Posterior vena cava (tissue), 2 donors: ENCODE results near the gene OLR1. TPM values are rescaled to one million over a fixed set of nuclear protein-coding genes. Genes with fewer than 3 reads are reported as not detected.

Experiments
- DNase-seq: peaks from one replicate; pipeline ENCODE4 v3.0.0-alpha.2; 2020; ENCODE audit warnings: low spot score
- intact Hi-C, 2 donors: fragments of 100-400 bp; cut with DNase I; formaldehyde crosslinking; loops; one replicate each; pipeline versions ENCODE4 v1.14.1 to v1.14.2; 2022 to 2023
- total RNA-seq, 2 donors: library from RNA; stranded (reverse); fragmentation: NEBNext Ultra II Directional; extraction: Animal tissue kit (Norgen Biotek cat#: 25700); gene quantifications; one replicate each; pipeline ENCODE4 v1.2.1, GENCODE V29; 2021
- donor health status: DM: yes; HTN: yes; CAD: no.
- donor health status: DM: yes; HTN: yes; CAD: no.

The OLR1 gene
- total RNA-seq, 2 donors from 2014 or later = 0.71 TPM; not detected in 1

DNA sequence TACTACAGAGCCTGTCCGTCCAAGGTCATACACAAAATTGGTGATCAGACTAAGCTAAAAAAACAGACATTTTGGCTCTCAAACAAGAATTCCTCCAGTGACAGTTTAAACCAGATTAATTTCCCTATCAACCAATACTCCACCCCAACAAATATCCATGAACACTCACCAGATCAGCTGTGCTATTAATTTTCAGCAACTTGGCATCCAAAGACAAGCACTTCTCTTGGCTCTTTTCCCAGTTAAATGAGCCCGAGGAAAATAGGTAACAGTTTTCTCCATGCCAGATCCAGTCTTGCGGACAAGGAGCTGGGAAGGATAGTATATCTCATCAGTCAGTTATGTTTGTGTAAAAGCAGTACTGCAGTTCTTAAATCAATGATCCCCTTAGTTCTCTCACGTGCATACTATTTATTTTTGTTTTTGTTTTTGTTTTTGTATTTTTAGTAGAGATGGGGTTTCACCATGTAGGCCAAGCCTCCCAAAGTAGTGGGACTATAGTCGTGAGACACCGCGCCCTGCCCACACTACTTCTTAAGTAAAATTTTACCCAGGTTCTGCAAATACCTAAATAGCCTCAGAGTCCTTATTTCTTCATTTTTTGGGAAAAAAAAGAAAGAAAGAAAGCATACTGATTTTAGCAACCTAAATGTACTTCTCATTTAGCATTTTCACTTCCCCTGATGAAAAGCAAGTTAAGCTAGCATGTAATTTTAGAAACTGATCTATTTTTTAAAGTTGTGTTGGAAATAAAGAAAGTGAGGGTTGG is 11.1 kb downstream of the OLR1 start:
- intact Hi-C loops = no loop called here
- DNase-seq = no peak

DNA sequence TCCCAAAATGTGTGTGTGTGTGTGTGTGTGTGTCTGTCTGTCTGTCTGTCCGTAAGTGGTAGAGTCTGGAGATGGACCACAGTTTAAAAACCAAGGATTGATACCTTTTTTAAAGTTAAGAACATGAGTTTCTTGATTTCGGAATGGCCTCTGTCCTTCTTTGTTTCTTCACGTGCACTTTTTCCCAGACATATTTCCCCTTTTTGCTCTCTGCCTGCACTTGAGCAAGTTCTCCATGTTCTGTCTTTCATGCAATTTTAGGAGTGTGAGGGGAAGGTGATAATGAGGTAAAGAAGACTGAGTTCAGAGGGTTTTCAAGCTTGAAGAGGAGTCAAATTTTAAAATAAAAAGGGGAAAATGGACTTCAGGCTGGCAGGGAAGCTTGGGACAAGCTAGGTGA is 12.7 kb downstream of the OLR1 start:
- intact Hi-C loops = no loop called here
- DNase-seq = no peak

DNA sequence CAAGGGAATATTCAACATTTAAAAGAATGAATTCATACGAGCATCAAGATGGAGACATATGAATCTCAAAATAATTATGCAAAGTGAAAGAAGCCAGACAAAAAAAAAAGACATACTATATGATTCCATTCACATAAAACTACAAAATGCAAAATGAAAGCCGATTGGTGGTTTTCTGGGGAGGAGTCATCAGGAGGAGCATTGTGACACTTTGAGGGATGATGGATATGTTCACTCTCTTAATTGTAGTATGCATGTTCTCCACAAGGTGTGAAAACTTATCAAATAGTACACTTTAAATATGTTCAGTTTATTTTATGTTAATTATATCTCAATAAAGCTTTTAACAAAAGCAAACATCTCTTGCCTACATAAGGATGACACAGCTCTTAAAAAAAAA is 13.5 kb downstream of the OLR1 start:
- intact Hi-C loops = no loop called here
- DNase-seq = no peak

DNA sequence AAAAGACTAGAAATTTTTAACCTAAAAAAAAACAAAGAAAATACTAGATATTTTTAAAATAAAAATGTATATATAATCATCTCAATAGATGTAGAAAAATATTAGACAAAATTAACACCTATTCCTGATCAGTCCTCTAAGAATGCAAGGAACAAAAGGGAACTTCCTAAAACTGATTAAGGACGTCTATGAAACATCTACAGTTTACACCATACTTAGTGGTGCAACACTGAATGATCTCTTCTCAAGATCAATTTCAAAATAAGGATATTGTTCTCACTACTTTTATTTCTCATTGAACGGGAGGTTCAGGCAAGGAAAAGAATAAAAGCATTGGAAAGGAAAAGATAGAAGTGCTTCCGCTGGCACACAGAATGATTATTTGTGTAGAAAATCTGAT is 16.0 kb downstream of the OLR1 start:
- intact Hi-C loops = no loop called here
- DNase-seq = no peak

DNA sequence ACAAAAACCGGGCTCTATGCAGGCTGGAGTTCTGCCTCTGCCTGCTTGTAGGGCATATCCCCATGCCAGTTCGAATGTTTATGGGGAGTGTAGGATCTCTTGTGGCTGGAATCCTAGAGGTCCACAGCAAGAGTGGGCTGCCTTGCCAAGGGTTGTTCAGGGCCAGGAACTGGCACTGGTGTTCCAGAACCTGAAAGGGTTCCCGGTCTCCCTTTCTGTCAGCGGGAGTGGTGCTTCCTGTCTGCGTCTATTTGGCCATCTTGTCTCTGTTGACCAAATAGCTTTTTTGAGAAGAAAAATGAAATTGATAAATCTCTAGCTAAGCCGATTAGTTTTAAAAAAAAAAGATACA is 17.8 kb downstream of the OLR1 start:
- intact Hi-C loops = no loop called here
- no peak for DNase-seq

DNA sequence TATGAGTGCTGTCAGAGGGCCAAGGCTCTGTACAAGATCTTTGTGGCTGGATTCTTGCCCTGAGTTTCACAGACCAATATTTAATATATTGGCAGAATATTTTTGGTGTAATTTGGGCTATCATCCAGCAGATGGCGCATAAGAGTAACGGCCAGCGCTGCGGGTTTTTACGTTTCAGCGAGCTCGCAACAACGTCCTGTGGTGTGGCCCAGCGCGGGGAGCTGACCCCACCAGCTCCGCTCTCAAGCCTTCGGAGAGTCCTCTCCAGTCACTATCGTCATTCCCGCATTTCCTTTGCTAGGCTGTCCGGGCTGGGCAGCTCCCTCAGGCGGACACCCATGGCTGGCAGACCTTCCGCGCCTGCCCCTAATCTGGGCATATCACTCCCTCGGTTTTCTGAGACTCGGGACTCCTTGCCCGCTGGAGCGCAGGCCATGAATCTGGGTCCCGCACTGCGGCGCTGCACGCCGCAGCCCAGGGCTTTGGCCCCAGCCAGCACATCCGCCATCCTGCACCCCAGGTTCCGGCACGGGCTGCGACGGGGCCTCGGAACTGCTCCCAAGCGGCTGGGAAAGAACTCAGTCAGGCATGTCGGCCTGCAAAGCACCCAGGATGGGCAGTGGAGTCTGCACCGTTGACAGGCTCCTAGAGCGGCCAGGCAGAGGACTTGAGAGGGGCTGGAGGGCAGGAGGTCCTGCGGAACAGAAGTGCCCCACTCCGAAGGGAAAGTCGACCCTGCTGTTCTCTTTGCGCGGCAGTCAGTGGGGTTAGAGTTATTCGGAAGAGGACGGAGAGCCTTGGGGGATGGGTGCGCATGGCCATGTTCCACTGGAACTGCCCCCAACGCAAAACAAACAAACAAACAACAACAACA is 18.4 kb downstream of the OLR1 start:
- DNase-seq = peak; percentile 92
- intact Hi-C loops = no loop called here

DNA sequence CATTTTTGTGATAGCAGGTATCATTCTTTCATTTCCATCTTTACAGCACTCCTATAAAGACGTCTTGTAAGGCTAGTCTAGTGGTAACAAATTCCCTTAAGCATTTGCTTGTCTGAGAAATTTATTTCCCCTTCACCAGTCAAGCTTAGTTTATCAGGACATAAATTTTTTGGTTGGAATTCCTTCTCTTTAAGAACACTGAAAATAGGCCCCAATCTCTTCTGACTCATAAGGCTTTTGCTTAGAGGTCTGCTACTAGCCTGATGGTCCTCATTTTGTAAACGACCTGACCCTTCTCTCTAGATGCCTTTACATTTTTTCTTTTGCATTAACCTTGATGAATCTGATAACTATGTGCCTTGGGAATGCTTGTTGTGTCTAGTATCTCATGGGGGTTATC is 20.3 kb downstream of the OLR1 start:
- no peak for DNase-seq
- intact Hi-C loops = no loop called here

DNA sequence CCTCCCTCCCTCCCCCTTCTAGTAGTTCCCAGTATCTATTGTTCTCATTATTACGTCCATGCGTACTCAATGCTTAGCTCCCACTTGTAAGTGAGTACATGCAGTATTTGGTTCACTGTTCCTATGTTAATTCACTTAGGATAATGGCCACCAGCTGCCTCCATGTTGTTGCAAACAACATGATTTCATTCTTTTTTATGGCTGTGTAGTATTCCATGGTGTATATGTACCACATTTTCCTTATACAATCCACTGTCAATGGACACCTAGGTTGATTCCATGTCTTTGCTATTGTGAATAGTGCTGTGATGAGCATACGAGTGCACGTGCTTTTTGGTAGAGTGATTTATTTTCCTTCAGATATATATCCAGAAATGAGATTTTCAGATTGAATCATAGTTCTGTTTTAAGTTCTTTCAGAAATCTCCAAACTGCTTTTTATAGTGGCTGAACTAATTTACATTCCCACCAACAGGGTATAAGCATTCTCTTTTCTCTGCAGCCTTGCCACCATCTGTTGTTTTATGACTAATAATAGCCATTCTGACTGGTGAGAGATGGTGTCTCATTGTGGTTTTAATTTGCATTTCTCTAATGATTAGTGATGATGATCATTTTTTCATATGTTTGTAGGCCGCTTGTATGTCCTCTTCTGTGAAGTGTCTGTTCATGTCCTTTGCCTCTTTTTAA is 24.1 kb downstream of the OLR1 start:
- no peak for DNase-seq
- intact Hi-C loops = no loop called here

DNA sequence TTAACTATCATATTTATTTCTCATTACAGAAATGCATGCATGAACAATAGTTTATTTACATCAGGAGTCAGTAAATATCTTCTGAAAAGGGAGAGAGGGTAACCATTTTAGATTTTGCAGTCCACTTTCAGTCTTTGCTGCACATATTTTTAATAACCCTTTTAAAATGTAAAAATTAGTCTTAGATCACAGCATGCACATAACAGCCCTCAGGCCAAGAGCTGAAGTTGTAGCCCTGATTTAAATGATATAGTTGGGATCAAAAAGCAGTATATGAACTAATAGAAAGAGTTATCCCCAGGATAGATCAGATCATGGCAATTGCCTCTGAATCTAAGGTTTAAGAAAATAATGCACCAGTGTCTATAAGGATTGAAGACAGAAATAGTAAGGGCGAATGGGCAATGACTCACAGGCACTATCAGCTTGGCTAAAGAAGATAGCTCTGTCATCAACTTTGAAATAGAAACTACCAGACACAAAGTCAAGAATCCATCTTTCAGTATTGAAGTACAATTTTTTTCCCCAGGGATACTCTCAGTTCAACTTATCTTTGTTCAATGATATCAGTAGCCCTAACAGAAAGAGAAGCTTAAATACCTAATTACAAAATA is 28.8 kb downstream of the OLR1 start:
- intact Hi-C loops = no loop called here
- DNase-seq = no peak

DNA sequence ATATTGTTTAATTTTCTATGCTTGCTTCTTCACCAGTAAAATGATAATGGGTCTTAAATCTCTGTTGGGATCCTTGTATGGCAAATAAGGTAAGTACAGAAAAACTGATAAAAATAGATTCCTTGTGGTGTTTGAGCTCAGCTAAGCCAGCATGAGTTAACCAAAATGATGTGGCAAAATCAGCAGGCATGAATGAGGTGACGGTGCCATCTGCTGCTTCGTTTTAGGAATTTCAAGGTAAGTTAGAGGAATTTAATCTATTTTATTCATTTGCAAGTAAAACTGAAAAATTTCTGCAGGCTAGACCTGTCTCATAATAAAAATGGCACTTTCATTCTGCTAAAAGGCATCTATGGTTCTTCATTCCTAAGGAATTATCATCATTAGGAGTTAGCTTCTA is 31.9 kb downstream of the OLR1 start:
- no peak for DNase-seq
- intact Hi-C loops = no loop called here

DNA sequence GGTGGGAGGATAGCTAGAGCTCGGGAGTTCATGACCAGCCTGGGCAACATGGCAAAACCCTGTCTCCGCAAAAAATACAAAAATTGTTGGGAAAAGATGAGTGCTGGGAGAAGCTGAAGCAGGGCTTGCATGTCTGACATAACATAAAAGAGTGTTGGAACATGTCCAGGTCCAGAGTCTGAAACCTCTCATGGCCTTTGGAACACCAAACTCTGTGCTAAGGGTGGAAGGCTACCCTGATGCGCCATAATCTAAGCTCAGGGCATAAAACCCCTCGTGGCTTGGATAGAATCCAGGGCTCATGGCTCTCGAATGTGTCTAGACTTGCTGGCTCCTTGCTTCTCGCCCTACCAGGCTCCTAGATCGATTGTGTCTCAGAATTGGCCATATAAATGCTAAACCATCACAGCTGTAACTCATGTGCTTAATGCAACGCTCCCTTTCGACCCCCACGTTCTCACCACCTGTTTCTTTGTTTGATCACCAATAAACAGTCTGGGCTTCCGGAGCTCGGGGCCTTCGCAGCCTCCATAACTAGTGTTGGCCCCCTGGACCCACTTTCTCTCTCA is 35.2 kb downstream of the OLR1 start:
- intact Hi-C loops = no loop called here
- DNase-seq = no peak

DNA sequence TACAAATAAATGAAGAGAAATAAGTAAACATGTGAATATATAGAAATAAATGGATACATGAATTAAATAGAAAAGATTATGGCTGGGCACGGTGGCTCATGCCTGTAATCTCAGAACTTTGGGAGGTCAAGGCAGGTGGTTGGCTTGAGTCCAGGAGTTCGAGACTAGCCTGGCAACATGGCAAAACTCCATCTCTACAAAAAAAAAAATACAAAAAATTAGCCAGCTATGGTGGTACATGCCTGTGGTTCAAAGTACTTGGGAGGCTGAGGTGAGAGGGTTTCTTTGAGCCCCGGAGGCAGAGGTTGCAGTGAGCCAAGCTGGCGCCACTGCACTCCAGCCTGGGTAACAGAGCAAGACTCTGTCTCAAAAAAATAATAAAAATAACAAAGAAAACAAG is 36.8 kb downstream of the OLR1 start:
- intact Hi-C loops = no loop called here
- DNase-seq = no peak

DNA sequence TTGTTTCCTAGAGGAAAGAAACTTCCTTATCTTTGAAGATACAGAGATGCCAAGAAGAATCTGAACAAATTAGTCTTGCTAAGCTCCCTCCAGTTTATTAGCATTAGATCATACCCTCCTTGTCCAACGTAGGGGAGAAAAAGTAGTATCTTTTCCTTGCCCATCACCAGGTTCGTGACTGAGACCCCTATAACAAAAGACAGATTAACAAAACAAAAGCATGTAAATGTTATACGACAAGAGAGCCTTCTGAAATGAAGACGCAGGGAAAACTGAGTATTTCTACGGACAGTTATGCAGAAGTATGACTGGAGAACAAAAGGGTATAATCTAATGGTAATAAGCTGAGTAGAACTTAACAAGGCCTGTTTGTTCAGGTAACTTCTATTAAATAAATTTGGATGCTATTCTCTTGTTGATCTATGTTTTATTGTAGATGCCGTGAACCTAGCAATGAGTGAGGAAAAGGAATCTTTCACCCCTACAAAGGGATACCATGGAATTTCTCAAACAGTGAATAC is 39.0 kb downstream of the OLR1 start:
- intact Hi-C loops = no loop called here
- no peak for DNase-seq

DNA sequence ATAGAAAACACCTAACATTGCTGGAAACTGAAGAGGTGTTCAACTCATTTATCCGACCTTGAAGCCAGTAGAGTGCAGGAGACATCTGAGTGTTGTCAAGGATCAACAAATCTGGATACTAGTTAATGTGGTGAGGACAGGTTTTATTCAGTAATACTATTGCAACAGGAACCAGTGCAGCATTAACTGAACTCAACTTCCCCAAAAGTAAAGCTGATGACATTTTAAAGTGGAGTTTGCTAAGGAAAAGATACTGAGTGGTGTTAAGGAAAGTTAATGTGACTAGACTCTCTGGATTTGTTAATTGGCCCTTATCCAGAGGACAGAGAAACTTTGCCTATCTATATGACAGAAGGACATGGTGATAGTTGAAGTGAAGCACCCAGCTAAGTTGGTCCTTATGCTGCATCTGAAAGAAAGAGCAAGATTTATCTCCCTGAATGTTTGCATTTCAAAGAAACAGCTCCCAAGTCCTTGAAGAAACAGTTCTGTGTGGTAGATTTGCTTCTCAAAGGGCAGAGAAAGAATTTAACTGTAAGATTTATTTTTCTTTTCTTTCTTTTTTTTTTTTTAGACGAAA is 40.7 kb downstream of the OLR1 start:
- DNase-seq = no peak
- intact Hi-C loops = no loop called here

DNA sequence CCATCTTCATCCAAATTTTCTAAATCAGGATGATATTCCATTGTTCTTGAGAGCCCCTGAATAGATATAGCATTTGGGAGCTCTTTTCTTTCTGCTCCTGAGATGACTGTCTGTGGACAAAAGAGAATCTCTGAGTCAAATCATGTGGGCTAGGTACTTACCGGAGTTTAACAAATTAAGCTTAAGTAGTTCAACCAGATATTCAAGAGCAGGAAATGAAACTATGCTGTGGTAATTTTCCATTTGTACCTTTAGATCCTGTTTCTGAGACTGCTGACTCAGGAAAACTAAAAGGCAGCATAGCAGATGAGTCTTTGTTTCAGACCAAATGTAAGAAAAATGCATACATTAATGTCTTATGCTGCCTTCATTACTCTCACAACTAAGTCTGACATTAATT is 41.9 kb downstream of the OLR1 start, which contains the start of gene CLEC7A:
TSS of gene CLEC7A (minus strand) at position 158 of the 400 bp plus-strand sequence. CDS start at position 41, 117 bp downstream.
- DNase-seq = no peak
- intact Hi-C loops = no loop called here

DNA sequence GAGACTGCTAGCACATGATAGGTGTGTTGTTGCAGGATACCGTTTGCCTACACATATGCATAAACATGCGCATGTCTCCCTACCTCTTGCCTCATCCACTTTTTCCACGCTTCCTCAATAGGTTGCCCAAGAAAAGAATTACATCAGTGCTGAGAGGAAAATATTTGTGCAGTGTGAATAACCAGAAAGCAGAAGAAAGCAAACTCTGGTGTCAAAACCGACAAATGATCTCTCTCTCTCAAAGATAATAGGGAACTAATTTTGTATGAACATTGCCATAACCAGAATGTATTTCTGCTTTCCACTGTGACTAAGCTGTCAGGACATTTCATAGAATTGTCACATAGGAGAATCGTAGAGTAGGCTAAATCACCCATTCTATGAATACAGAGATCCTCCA is 43.2 kb downstream of the OLR1 start:
- no peak for DNase-seq

DNA sequence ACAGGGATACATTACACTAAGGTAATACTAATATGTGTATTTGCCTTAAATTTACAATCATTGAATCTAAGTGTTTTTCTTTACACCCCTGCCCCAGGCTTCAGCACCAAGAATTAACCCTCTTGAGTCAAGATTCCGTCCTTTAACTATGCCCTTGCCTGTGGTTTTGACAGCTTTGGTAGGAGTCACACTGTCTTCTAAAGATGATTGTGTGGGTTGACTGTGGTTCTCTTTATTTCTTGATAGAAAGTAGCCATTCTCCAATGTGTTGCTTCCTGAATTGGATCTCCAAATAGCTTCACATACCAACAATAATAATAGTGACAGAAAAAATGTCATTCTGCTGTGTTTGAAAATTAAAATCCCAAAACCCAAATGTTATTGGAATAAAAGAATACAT is 45.5 kb downstream of the OLR1 start:
- intact Hi-C loops = no loop called here
- no peak for DNase-seq

More for the DNA sequence above, 43.2 kb downstream of the OLR1 start:
- intact Hi-C loops = no loop called here

DNA sequence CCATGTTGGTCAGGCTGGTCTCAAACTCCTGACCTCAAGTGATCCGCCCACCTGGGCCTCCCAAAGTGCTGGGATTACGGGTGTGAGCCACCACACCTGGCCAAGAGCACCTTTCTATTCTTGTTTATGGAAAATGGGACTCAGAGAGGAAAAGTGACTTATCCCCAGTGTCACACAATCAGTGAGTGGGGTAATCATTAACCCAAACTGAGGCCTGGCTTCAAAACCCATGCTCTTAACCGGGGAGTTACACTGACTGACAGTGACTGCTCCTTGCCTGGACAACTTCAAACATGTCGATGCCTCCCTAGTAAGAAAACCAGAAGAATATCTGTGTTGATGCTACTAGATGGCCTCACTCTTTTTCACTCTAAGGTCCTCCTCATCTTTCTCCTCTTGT is 49.2 kb downstream of the OLR1 start:
- intact Hi-C loops = no loop called here
- DNase-seq = no peak

DNA sequence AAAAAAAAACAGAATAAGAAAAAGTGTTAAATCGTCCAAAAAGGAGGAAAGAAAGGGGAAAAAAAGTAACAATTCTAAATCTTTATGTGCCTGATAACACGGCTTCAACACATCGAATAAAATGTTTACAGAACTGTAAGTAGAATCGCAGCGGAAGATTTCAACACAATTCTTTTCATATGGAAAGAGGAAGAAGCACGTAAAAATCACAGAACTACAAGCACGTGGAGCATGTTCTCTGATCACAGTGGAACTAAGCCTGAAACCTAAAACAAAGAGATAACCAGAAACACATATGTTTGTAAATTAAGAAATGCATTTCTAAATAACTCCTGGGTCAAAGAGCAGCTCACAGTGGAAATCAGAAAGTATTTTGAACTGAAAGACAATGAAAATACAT is 50.7 kb downstream of the OLR1 start:
- intact Hi-C loops = no loop called here
- DNase-seq = no peak
